ENCODE measurements around the gene C17orf107. TPM values are rescaled to one million over a fixed set of nuclear protein-coding genes. Genes with fewer than 3 reads are reported as not detected.
A peak's percentile ranks its signal among the peaks of the same experiment; 100 is the strongest.

C17orf107 gene
- total and polyA plus RNA-seq, 12 donors = 0.42 to 4.2 (median 1.1) TPM

DNA sequence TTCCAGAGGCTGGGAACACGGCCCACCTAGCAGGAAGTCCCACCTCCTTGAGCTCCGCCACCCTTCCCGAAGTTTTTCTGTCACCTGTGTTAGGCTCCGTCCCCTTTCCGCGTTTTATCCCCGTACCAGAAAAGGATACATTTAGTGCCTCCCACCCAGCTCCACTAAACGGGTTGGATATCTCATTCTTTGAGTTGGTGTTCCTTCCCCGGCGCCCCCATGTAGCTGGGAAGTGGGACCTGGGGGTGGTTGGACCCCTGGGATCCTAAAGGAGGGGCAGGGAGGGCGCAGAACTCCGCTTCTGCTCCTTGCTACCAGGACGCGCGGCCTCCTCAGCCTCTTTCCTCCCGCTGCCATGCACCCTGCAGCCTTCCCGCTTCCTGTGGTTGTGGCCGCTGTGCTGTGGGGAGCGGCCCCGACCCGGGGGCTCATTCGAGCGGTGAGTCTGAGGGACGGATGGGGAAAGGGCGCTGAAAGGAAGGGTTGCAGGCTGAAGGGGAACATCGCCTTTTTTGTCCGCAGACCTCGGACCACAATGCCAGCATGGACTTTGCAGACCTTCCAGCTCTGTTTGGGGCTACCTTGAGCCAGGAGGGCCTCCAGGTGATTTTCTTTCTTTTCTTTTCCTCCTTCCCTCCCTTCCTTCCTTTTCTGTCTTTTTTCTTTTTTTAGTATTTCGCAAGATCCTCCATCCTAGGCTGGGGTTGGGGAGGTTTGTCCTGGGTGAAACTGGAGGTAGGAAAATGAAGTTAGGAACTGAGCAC, 41.4 kb downstream of the C17orf107 start:
- H3K9me3 ChIP-seq (replicated peaks in 1 of 3) = no peaks in the 10 kb centered on the region
- H3K36me3 ChIP-seq (replicated peaks in 1 of 2) = peaks cover 0 to 51% of the 10 kb centered on the region in 2 donors
- peak overlapping the region; percentile 79 to 93 (median 90) for H3K27ac ChIP-seq
- H3K4me1 ChIP-seq (replicated peaks in 1 of 2) = peaks cover 28 to 41% of the 10 kb centered on the region in 2 donors
- H3K27me3 ChIP-seq = no peaks in the 10 kb centered on the region
- H3K4me3 ChIP-seq = peak overlapping the region; percentile 50 to 95 (median 66)
- DNase-seq = peak in 6 of 7 donors; percentile 79 to 93 (median 88)
- 0 to 2% (median 1%) methylated on average over 20 to 29 of the region's 29 CpGs for WGBS, 4 donors
- TF ChIP-seq POLR2A (IDR thresholded peaks at IDR 0.05) (no peak), CTCF (IDR thresholded peaks at IDR 0.05) (no peak)
- intact Hi-C loops (cut with DNase I) = no loop called here

- H3K4me1 ChIP-seq (replicated peaks in 1 of 2) = peaks cover 34 to 47% of the 10 kb centered on the region in 2 donors
- peaks cover 0 to 57% of the 10 kb centered on the region in 2 donors for H3K36me3 ChIP-seq (replicated peaks in 1 of 2)
- no peaks in the 10 kb centered on the region for H3K27me3 ChIP-seq
- intact Hi-C loops (cut with DNase I) = no loop called here
- no peak for DNase-seq
- H3K9me3 ChIP-seq (replicated peaks in 1 of 3) = no peaks in the 10 kb centered on the region
- H3K27ac ChIP-seq = peak overlapping the region in 3 of 5 donors; percentile 23 to 93 (median 79)
- TF ChIP-seq POLR2A (IDR thresholded peaks at IDR 0.05) = no peak
- TF ChIP-seq CTCF (IDR thresholded peaks at IDR 0.05) = no peak
- peak overlapping the region in 1 of 4 donors; percentile 81 for H3K4me3 ChIP-seq
- 29 to 41% (median 40%) methylated on average over 4 of the region's 4 CpGs for WGBS, 4 donors
Measured at GRCh38 chr17:4941319-4941610, 41.9 kb downstream of the C17orf107 start.

GRCh38 chr17:4942760-4943508, 43.6 kb downstream of the C17orf107 start:
- H3K4me3 ChIP-seq = no peak overlapping the region
- TF ChIP-seq CTCF (IDR thresholded peaks at IDR 0.05) (no peak), POLR2A (IDR thresholded peaks at IDR 0.05) (no peak)
- no peaks in the 10 kb centered on the region for H3K27me3 ChIP-seq
- intact Hi-C loops (cut with DNase I) = no loop called here
- DNase-seq = no peak
- WGBS, 4 donors = 75 to 85% (median 78%) methylated on average over 13 of the region's 13 CpGs
- peaks cover 0 to 52% of the 10 kb centered on the region in 2 donors for H3K36me3 ChIP-seq (replicated peaks in 1 of 2)
- H3K9me3 ChIP-seq (replicated peaks in 1 of 3) = no peaks in the 10 kb centered on the region
- peaks cover 34 to 55% of the 10 kb centered on the region in 2 donors for H3K4me1 ChIP-seq (replicated peaks in 1 of 2)
- no peak overlapping the region for H3K27ac ChIP-seq

GRCh38 chr17:4944163-4944553, 44.8 kb downstream of the C17orf107 start:
- Histone ChIP-seq H3K4me3 (no peak overlapping the region), H3K27ac (peak overlapping the region in 2 of 5 donors; percentile 67 to 75), H3K4me1 (replicated peaks in 1 of 2) (peaks cover 28 to 44% of the 10 kb centered on the region in 2 donors), H3K9me3 (replicated peaks in 1 of 3) (no peaks in the 10 kb centered on the region), H3K36me3 (replicated peaks in 1 of 2) (peaks cover 0 to 49% of the 10 kb centered on the region in 2 donors), H3K27me3 (no peaks in the 10 kb centered on the region)
- intact Hi-C loops (cut with DNase I) = no loop called here
- WGBS, 4 donors = 45 to 60% (median 54%) methylated on average over 3 of the region's 3 CpGs
- TF ChIP-seq POLR2A (IDR thresholded peaks at IDR 0.05) = no peak
- no peak for TF ChIP-seq CTCF (IDR thresholded peaks at IDR 0.05)
- DNase-seq = no peak
